Subcutaneous adipose tissue (tissue), 4 donors: ENCODE results near the gene SPRYD7. TPM values are rescaled to one million over a fixed set of nuclear protein-coding genes. Genes with fewer than 3 reads are reported as not detected.

Experiments
- CTCF ChIP-seq: fragments of 450-650 bp; IDR thresholded peaks from one replicate; pipeline ENCODE4 v1.5.1; 2016; ENCODE audit warnings: low read depth, mild to moderate bottlenecking, control low read depth, antibody characterized with exemption, moderate library complexity
- total RNA-seq, 4 donors: library from RNA; depleted of rRNA; stranded (reverse); fragments of >200 nt; gene quantifications; one replicate each; pipeline ENCODE4 v1.1.0, GENCODE V29; 2016

The SPRYD7 gene
- total RNA-seq, 4 donors from 2014 or later: 3.1 to 7.5 (median 4.7) TPM

- no peak for TF ChIP-seq CTCF
Measured at GRCh38 chr13:49939321-49939720, 3.2 kb upstream of the SPRYD7 start.

DNA sequence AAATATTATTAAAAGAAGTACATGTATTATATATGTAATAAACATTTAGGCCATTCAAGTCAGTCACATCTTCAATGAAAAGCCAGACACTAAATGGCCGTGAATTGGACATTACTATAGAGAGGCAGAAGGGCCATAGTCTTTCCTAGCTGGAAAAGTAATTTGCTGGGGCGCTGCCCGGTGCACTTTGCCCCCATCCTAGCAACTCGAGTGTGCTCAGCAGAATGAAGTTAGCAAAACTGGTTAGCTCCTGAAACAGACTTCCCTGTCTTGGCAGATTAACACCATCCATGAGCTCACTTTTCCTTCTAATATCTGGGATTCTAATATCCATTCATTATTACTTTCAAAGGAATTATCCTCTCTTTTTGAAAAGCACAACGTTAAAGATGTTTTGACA, 2.8 kb upstream of the SPRYD7 start:
- no peak for TF ChIP-seq CTCF

- TF ChIP-seq CTCF: no peak
Measured at GRCh38 chr13:49938314-49938713, 2.2 kb upstream of the SPRYD7 start.

GRCh38 chr13:49936968-49937273, 781 bp upstream of the SPRYD7 start:
- no peak for TF ChIP-seq CTCF

- no peak for TF ChIP-seq CTCF
Measured at GRCh38 chr13:49935171-49936074, 717 bp downstream of the SPRYD7 start.

- TF ChIP-seq CTCF: no peak
Measured at GRCh38 chr13:49933511-49933910, 2.6 kb downstream of the SPRYD7 start.

DNA sequence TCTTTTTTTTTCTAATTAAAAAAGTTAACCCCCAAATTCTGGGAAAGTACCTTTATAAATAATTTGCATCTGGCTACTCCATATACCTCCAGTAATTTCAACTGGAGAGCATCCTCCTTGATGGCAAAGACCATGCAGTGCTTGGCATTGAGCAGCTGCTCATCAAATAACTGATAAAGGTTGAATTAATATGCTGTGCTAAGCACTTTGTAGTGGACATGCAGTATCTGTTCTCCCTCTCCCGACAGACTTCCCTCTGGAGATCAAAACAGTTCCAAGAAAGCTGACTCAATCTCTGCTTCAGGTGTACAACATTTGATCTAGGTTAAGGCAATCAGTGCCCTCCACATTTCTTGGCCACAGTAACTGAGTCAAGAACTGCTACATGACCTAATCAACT, 3.3 kb downstream of the SPRYD7 start:
- TF ChIP-seq CTCF: no peak
